Ovary (tissue), 9 donors: Measurements from ENCODE around the gene DHRS2. TPM values are rescaled to one million over a fixed set of nuclear protein-coding genes. Genes with fewer than 3 reads are reported as not detected.
"Not testable (repeated sequence)": the region's sequence is repeated elsewhere in the genome, so short reads cannot be mapped to it uniquely, and the experiment has no call there.

Experiments used
- DNase-seq, 5 donors: peaks; one replicate each; pipeline ENCODE4 v3.0.0-alpha.2; 2019 to 2020
- H3K27ac ChIP-seq, 2 donors: fragments of 200-600 bp; one replicate each; pipeline versions ENCODE4 v1.5.1 to v1.8.0; 2019 to 2022
- H3K27me3 ChIP-seq: fragments of 200-600 bp; one replicate; pipeline ENCODE4 v1.8.0; 2022
- H3K36me3 ChIP-seq: fragments of 200-600 bp; sonication (generic); one replicate; pipeline ENCODE4 v1.5.1; 2019
- H3K4me1 ChIP-seq: one replicate; pipeline ENCODE4 v1.8.1; 2013; ENCODE audit warnings: mild to moderate bottlenecking, moderate library complexity; ENCODE audit not compliant: insufficient read depth
- H3K4me3 ChIP-seq: fragments of 200-600 bp; sonication (generic); one replicate; pipeline ENCODE4 v1.5.1; 2017
- H3K9me3 ChIP-seq, 2 donors: fragments of 200-600 bp in 1 of 2; sonication (generic) in 1 of 2; one replicate each; pipeline versions ENCODE4 v1.5.1 to v1.8.1; 2013 to 2019; ENCODE audit warnings: mild to moderate bottlenecking in 1 of 2, moderate library complexity in 1 of 2
- CTCF ChIP-seq, 3 donors: fragments of 450-650 bp in 2 of 3; fragments of 200-600 bp in 1 of 3; IDR thresholded peaks; one replicate each; pipeline versions ENCODE4 v1.5.1 to v1.8.0; 2016 to 2022; ENCODE audit warnings: antibody characterized with exemption in 3 of 3, mild to moderate bottlenecking in 1 of 3
- EP300 ChIP-seq: sonication (generic); formaldehyde crosslinking; IDR thresholded peaks from one replicate; pipeline ENCODE4 v1.6.1; 2017; ENCODE audit warnings: antibody characterized with exemption
- POLR2A ChIP-seq: fragments of 450-650 bp; IDR thresholded peaks from one replicate; pipeline ENCODE4 v1.6.1; 2017; ENCODE audit warnings: antibody characterized with exemption, mild to moderate bottlenecking, moderate library complexity
- WGBS, 3 donors: extraction: QIAGEN DNeasy Blood & Tissue Kit in 1 of 3; methylation state at CpG; one replicate each; pipeline versions ENCODE4 v1.1.5 to v1.1.7; 2013 to 2017; 5-methylcytosine and 5-hydroxymethylcytosine counted together
- intact Hi-C, 4 donors: fragments of 100-400 bp; cut with DNase I; formaldehyde crosslinking; loops; one replicate each; pipeline versions ENCODE4 v1.11.0 to v1.15.1; 2022 to 2023
- polyA plus RNA-seq, 2 donors: library from polyadenylated mRNA; stranded (reverse); fragments of 200-250 nt in 1 of 2; fragments of 350-450 nt in 1 of 2; fragmentation: Illumina TruSeq in 1 of 2; extraction: RNeasy Lipid Tissue Mini Kit (QIAGEN cat#74804) in 1 of 2; gene quantifications; one replicate each; pipeline ENCODE4 v1.2.3, GENCODE V29; 2013 to 2014
- total RNA-seq, 7 donors: library from RNA; depleted of rRNA in 2 of 7; stranded (reverse); fragments of >200 nt in 2 of 7; fragmentation: NEBNext Ultra II Directional in 3 of 7; extraction: Animal tissue kit (Norgen Biotek cat#: 25700) in 3 of 7; gene quantifications; one replicate each; pipeline versions ENCODE4 v1.1.0 to v1.2.4, GENCODE V29; 2016 to 2023
- donor health status: DM: no; HTN: no; CAD: no; lungs with moderate emphysema.
- donor health status: DM: no; HTN: no; CAD: no.
- donor health status: Bipolar disorder and iron deficiency.
- donor health status: DM: yes; HTN: yes; CAD: no.
- donor health status: DM: no; HTN: no; CAD: no.
- donor health status: DM: yes; HTN: yes; CAD: no.

Gene DHRS2
- total and polyA plus RNA-seq, 9 donors, result 1.6 to 46.6 (median 14.9) TPM

- no peak for DNase-seq
- intact Hi-C loops, result no loop called here
- WGBS, 3 donors, result 15 to 32% (median 20%) methylated on average over 1 of the region's 1 CpG
- TF ChIP-seq EP300 (no peak), POLR2A (no peak), CTCF (IDR thresholded peaks at IDR 0.05) (no peak)
- no peaks in the 10 kb centered on the region for H3K27me3 ChIP-seq
- H3K36me3 ChIP-seq, result no peaks in the 10 kb centered on the region
- no peaks in the 10 kb centered on the region for H3K9me3 ChIP-seq
- no peak overlapping the region for H3K27ac ChIP-seq
- H3K4me1 ChIP-seq, result no peaks in the 10 kb centered on the region
- H3K4me3 ChIP-seq, result no peak overlapping the region
Observed at GRCh38 chr14:23608454-23608853, 27.7 kb upstream of the DHRS2 start.

- no peaks in the 10 kb centered on the region for H3K27me3 ChIP-seq
- H3K9me3 ChIP-seq, result no peaks in the 10 kb centered on the region
- 77 to 87% (median 86%) methylated on average over 3 of the region's 3 CpGs for WGBS, 3 donors
- H3K4me1 ChIP-seq, result no peaks in the 10 kb centered on the region
- H3K4me3 ChIP-seq, result no peak overlapping the region
- TF ChIP-seq POLR2A (no peak), EP300 (no peak), CTCF (IDR thresholded peaks at IDR 0.05) (no peak)
- intact Hi-C loops, result no loop called here
- no peaks in the 10 kb centered on the region for H3K36me3 ChIP-seq
- DNase-seq, result no peak
- H3K27ac ChIP-seq, result no peak overlapping the region
Observed at GRCh38 chr14:23609001-23609400, 27.2 kb upstream of the DHRS2 start.

GRCh38 chr14:23609411-23610089 is 26.6 kb upstream of the DHRS2 start:
- H3K36me3 ChIP-seq, H3K4me1 ChIP-seq, intact Hi-C loops, H3K4me3 ChIP-seq, DNase-seq, H3K27me3 ChIP-seq, H3K9me3 ChIP-seq, H3K27ac ChIP-seq: not testable (repeated sequence)
- WGBS, 3 donors, result 64 to 65% (median 64%) methylated on average over 7 of the region's 7 CpGs

GRCh38 chr14:23610090-23610814 is 25.9 kb upstream of the DHRS2 start:
- H3K9me3 ChIP-seq, result no peaks in the 10 kb centered on the region
- no peaks in the 10 kb centered on the region for H3K36me3 ChIP-seq
- no peak overlapping the region for H3K27ac ChIP-seq
- no peak overlapping the region for H3K4me3 ChIP-seq
- no peak for DNase-seq
- H3K27me3 ChIP-seq, result no peaks in the 10 kb centered on the region
- no peaks in the 10 kb centered on the region for H3K4me1 ChIP-seq
- intact Hi-C loops, result no loop called here
- WGBS, 3 donors, result 61 to 76% (median 73%) methylated on average over 2 of the region's 2 CpGs
- no peak for TF ChIP-seq CTCF (IDR thresholded peaks at IDR 0.05)
- no peak for TF ChIP-seq EP300
- TF ChIP-seq POLR2A, result no peak

GRCh38 chr14:23610815-23611289 is 25.3 kb upstream of the DHRS2 start:
- H3K36me3 ChIP-seq, result no peaks in the 10 kb centered on the region
- no peak overlapping the region for H3K4me3 ChIP-seq
- no peaks in the 10 kb centered on the region for H3K4me1 ChIP-seq
- H3K27ac ChIP-seq, result no peak overlapping the region
- no peaks in the 10 kb centered on the region for H3K27me3 ChIP-seq
- intact Hi-C loops, result no loop called here
- WGBS, 3 donors, result 62 to 66% (median 66%) methylated on average over 4 of the region's 4 CpGs
- no peak for DNase-seq
- H3K9me3 ChIP-seq, result no peaks in the 10 kb centered on the region
- TF ChIP-seq POLR2A, result no peak
- TF ChIP-seq CTCF (IDR thresholded peaks at IDR 0.05), result no peak
- no peak for TF ChIP-seq EP300
